Suppressor macrophage treated with lipopolysaccharide for 4 hours (primary cell): ENCODE data around the gene TLN1.
A peak's percentile ranks its signal among the peaks of the same experiment; 100 is the strongest.

Experiments used
- DNase-seq: peaks from one replicate; pipeline ENCODE4 v3.0.0-alpha.2; 2020

TLN1 gene

GRCh38 chr9:35682051-35682450 lies 49.9 kb downstream of the TLN1 start:
- no peak for DNase-seq

- DNase-seq: no peak
These were observed 50.5 kb downstream of the TLN1 start for GRCh38 chr9:35681341-35682002.

GRCh38 chr9:35680331-35681105 lies 51.5 kb downstream of the TLN1 start:
- DNase-seq: no peak

GRCh38 chr9:35679766-35680330 lies 52.1 kb downstream of the TLN1 start:
- no peak for DNase-seq

GRCh38 chr9:35679091-35679490 lies 52.9 kb downstream of the TLN1 start:
- no peak for DNase-seq

GRCh38 chr9:35675732-35676392 lies 56.1 kb downstream of the TLN1 start:
- peak; percentile 19 for DNase-seq

- no peak for DNase-seq
These were observed 56.8 kb downstream of the TLN1 start for GRCh38 chr9:35675204-35675603.

- no peak for DNase-seq
These were observed 58.0 kb downstream of the TLN1 start for GRCh38 chr9:35674025-35674361.

GRCh38 chr9:35673132-35674024 lies 58.6 kb downstream of the TLN1 start, which contains the start of gene CA9:
Gene CA9 (plus strand): TSS chr9:35673928. CDS start chr9:35673960, 32 bp downstream.
- DNase-seq: no peak

GRCh38 chr9:35669331-35670145 lies 62.5 kb downstream of the TLN1 start:
- DNase-seq: no peak

GRCh38 chr9:35667939-35668338 lies 64.1 kb downstream of the TLN1 start:
- no peak for DNase-seq

GRCh38 chr9:35666549-35666948 lies 65.4 kb downstream of the TLN1 start:
- no peak for DNase-seq

GRCh38 chr9:35666045-35666444 lies 66.0 kb downstream of the TLN1 start:
- DNase-seq: no peak

- no peak for DNase-seq
These were observed 66.5 kb downstream of the TLN1 start for GRCh38 chr9:35665471-35665818.

- DNase-seq: peak; percentile 88
These were observed 67.2 kb downstream of the TLN1 start, which contains the start of gene ARHGEF39 for GRCh38 chr9:35664531-35665470. Gene ARHGEF39 (minus strand): TSS chr9:35665195. CDS start chr9:35665169, 26 bp downstream.

- DNase-seq: no peak
These were observed 69.6 kb downstream of the TLN1 start for GRCh38 chr9:35662437-35662836.

- DNase-seq: no peak
These were observed 70.1 kb downstream of the TLN1 start for GRCh38 chr9:35661756-35662350.

- no peak for DNase-seq
These were observed 71.0 kb downstream of the TLN1 start for GRCh38 chr9:35660966-35661415.

GRCh38 chr9:35659340-35659739 lies 72.7 kb downstream of the TLN1 start:
- DNase-seq: no peak

- DNase-seq: peak; percentile 35
These were observed 73.1 kb downstream of the TLN1 start for GRCh38 chr9:35658968-35659220.
